Neural crest cell (in vitro differentiated cells): ENCODE results near the gene RPL37. TPM values are rescaled to one million over a fixed set of nuclear protein-coding genes. Genes with fewer than 3 reads are reported as not detected.
"Not testable (repeated sequence)": the region's sequence is repeated elsewhere in the genome, so short reads cannot be mapped to it uniquely, and the experiment has no call there.

Experiments
- DNase-seq: peaks from one replicate; pipeline ENCODE4 v3.0.0; 2021; ENCODE audit warnings: low read depth, mixed read lengths, low spot score
- H3K27ac Mint-ChIP-seq: one replicate; pipeline ENCODE4 v1.8.0; 2021; ENCODE audit warnings: mild to moderate bottlenecking, mixed read lengths; ENCODE audit not compliant: unreplicated experiment
- H3K27me3 Mint-ChIP-seq: 2 replicates; pipeline ENCODE4 v1.8.0; 2021; ENCODE audit warnings: low read depth, mild to moderate bottlenecking, mixed read lengths
- H3K36me3 Mint-ChIP-seq: 2 replicates; pipeline ENCODE4 v1.8.0; 2021; ENCODE audit warnings: low read depth, mild to moderate bottlenecking, mixed read lengths
- H3K4me1 Mint-ChIP-seq: 2 replicates; pipeline ENCODE4 v1.8.0; 2021; ENCODE audit warnings: mixed read lengths
- H3K4me3 Mint-ChIP-seq: one replicate; pipeline ENCODE4 v1.8.0; 2021; ENCODE audit warnings: mild to moderate bottlenecking, mixed read lengths
- H3K9me3 Mint-ChIP-seq: 2 replicates; pipeline ENCODE4 v1.8.0; 2021; ENCODE audit warnings: mixed read lengths
- total RNA-seq: library from RNA; stranded (reverse); gene quantifications from 2 replicates; pipeline ENCODE4 v1.2.1, GENCODE V29; 2021
- TF ChIP-seq, protein P1 (sequence below): fragments of 200-600 bp; sonication (generic); conservative IDR thresholded peaks from 2 replicates; pipeline ENCODE4 v1.5.0; 2021; ENCODE audit warnings: antibody characterized with exemption, mild to moderate bottlenecking

Gene RPL37
- total RNA-seq, 1 donor from 2014 or later, result 1,432 TPM

GRCh38 chr5:40791715-40792139, 43.3 kb downstream of the RPL37 start:
- peaks cover 23% of the 10 kb centered on the region for H3K36me3 Mint-ChIP-seq
- DNase-seq, result no peak
- H3K9me3 Mint-ChIP-seq, result peaks cover 6% of the 10 kb centered on the region
- no peaks in the 10 kb centered on the region for H3K27me3 Mint-ChIP-seq
- H3K27ac Mint-ChIP-seq, result no peak overlapping the region
- H3K4me3 Mint-ChIP-seq, result no peak overlapping the region
- TF ChIP-seq, protein P1, sequence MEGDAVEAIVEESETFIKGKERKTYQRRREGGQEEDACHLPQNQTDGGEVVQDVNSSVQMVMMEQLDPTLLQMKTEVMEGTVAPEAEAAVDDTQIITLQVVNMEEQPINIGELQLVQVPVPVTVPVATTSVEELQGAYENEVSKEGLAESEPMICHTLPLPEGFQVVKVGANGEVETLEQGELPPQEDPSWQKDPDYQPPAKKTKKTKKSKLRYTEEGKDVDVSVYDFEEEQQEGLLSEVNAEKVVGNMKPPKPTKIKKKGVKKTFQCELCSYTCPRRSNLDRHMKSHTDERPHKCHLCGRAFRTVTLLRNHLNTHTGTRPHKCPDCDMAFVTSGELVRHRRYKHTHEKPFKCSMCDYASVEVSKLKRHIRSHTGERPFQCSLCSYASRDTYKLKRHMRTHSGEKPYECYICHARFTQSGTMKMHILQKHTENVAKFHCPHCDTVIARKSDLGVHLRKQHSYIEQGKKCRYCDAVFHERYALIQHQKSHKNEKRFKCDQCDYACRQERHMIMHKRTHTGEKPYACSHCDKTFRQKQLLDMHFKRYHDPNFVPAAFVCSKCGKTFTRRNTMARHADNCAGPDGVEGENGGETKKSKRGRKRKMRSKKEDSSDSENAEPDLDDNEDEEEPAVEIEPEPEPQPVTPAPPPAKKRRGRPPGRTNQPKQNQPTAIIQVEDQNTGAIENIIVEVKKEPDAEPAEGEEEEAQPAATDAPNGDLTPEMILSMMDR, result no peak
- H3K4me1 Mint-ChIP-seq, result peaks cover 23% of the 10 kb centered on the region

GRCh38 chr5:40790947-40791593, 44.0 kb downstream of the RPL37 start:
- DNase-seq, result no peak
- H3K4me1 Mint-ChIP-seq, result peaks cover 18% of the 10 kb centered on the region
- H3K36me3 Mint-ChIP-seq, result peaks cover 23% of the 10 kb centered on the region

DNA sequence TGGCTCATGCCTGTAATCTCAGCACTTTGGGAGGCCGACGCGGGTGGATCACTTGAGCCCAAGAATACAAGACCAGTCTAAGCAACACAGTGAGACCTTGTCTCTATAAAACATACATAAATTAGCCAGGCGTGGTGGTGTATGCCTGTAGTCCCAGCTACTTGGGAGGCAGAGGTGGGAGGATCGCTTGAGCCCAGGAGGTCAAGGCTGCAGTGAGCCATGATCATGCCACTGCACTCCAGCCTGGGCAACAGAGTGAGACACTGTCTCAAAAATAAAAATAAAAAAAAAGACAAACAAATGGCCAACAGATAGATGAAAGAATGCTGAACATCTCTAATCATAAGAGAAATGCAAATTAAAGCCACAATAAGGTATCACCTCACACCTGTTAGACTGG, 46.1 kb downstream of the RPL37 start:
- not testable (repeated sequence) for H3K27ac Mint-ChIP-seq, H3K4me3 Mint-ChIP-seq, H3K9me3 Mint-ChIP-seq, DNase-seq, H3K27me3 Mint-ChIP-seq
- Mint-ChIP-seq H3K4me1 (peaks cover 13% of the 10 kb centered on the region), H3K36me3 (peaks cover 17% of the 10 kb centered on the region)

More at GRCh38 chr5:40790947-40791593, 44.0 kb downstream of the RPL37 start:
- Mint-ChIP-seq H3K27me3 (no peaks in the 10 kb centered on the region), H3K9me3 (peaks cover 6% of the 10 kb centered on the region), H3K27ac (no peak overlapping the region), H3K4me3 (no peak overlapping the region)
- TF ChIP-seq, protein P1, result no peak

DNA sequence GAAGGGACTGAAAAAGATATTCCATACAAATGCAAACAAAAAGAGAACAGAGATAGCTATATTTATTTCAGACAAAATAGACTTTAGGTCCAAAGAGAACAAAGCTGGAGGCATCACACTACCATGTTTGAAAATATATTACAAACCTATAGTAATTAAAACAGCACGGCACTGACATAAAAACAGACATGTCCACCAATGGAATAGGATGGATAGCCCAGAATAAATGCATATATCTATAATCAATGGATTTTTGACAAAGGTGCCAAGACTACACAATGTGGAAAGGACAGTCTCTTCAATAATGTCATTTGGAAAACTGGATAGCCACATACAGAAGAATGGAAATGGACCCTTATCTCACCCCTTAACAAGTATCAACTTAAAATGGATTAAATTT, 47.0 kb downstream of the RPL37 start:
- H3K36me3 Mint-ChIP-seq, result peaks cover 17% of the 10 kb centered on the region
- H3K27ac Mint-ChIP-seq, result no peak overlapping the region
- peaks cover 6% of the 10 kb centered on the region for H3K9me3 Mint-ChIP-seq
- H3K27me3 Mint-ChIP-seq, result no peaks in the 10 kb centered on the region
- TF ChIP-seq, protein P1, result no peak
- peaks cover 5% of the 10 kb centered on the region for H3K4me1 Mint-ChIP-seq
- H3K4me3 Mint-ChIP-seq, result no peak overlapping the region
- no peak for DNase-seq

- H3K27ac Mint-ChIP-seq, H3K9me3 Mint-ChIP-seq, H3K4me3 Mint-ChIP-seq, DNase-seq, H3K27me3 Mint-ChIP-seq, H3K4me1 Mint-ChIP-seq: not testable (repeated sequence)
- peaks cover 17% of the 10 kb centered on the region for H3K36me3 Mint-ChIP-seq
Observed at GRCh38 chr5:40786664-40787063, 48.4 kb downstream of the RPL37 start.

DNA sequence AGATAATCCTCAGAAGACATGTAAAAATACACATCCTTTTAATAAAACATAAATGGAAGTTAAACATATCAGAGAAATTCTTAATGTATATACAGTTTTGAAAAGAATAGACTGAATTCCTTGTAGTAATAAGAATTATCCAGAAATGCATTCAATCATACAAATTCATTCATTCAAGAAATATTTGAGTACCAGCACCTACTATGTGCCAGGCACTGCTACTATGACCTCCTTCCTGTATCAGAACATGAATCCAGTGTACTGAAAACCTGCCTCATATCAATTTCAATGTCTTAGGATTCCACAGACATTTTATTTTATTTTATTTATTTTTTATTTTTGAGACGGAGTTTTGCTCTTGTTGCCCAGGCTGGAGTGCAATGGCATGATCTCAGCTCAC, 50.1 kb downstream of the RPL37 start:
- Mint-ChIP-seq H3K27ac (no peak overlapping the region), H3K4me3 (no peak overlapping the region), H3K9me3 (peaks cover 6% of the 10 kb centered on the region), H3K27me3 (no peaks in the 10 kb centered on the region), H3K36me3 (peaks cover 17% of the 10 kb centered on the region), H3K4me1 (peaks cover 5% of the 10 kb centered on the region)
- TF ChIP-seq, protein P1, result no peak
- no peak for DNase-seq
